ENCODE results near the gene FAM216B.

DNA sequence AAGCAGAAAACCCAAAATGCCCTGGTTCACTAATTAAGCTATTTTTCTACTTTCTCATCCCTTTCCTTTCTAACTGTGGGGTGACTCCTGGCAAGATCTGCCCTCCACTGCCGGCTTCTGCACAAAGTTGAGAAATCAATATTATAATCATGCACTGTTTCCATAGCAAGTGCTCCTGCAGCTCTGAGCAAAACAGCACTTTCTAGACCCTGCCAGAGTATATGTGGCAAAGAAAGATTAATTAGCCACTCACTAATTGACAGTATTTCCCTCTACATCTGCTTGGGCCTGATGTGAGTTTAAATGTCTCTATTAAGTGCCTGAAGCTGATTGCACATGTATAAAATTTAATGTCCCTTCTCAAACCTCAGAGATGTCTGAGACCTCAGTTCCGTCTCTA lies 39.5 kb upstream of the FAM216B start:
- no peak for TF ChIP-seq ZFX (IDR thresholded peaks at IDR 0.05)
- TF ChIP-seq, protein P1, sequence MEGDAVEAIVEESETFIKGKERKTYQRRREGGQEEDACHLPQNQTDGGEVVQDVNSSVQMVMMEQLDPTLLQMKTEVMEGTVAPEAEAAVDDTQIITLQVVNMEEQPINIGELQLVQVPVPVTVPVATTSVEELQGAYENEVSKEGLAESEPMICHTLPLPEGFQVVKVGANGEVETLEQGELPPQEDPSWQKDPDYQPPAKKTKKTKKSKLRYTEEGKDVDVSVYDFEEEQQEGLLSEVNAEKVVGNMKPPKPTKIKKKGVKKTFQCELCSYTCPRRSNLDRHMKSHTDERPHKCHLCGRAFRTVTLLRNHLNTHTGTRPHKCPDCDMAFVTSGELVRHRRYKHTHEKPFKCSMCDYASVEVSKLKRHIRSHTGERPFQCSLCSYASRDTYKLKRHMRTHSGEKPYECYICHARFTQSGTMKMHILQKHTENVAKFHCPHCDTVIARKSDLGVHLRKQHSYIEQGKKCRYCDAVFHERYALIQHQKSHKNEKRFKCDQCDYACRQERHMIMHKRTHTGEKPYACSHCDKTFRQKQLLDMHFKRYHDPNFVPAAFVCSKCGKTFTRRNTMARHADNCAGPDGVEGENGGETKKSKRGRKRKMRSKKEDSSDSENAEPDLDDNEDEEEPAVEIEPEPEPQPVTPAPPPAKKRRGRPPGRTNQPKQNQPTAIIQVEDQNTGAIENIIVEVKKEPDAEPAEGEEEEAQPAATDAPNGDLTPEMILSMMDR (conservative IDR thresholded peaks at IDR 0.05): no peak
